Ishikawa (cell line): Measurements from ENCODE around the gene CYP2D6.

Source experiments
- CEBPB ChIP-seq: IDR thresholded peaks from 2 replicates; pipeline ENCODE4 v1.6.1; 2012
- CREB1 ChIP-seq: IDR thresholded peaks from 2 replicates; pipeline ENCODE4 v1.6.1; 2012; ENCODE audit warnings: low read depth
- EGR1 ChIP-seq: IDR thresholded peaks from 2 replicates; pipeline ENCODE4 v1.6.1; 2012
- EP300 ChIP-seq: IDR thresholded peaks from 2 replicates; pipeline ENCODE4 v1.6.1; 2012; ENCODE audit warnings: borderline replicate concordance
- FOXM1 ChIP-seq: IDR thresholded peaks from 2 replicates; pipeline ENCODE4 v1.6.1; 2012; ENCODE audit warnings: low read depth, borderline replicate concordance
- NFIC ChIP-seq: IDR thresholded peaks from 2 replicates; pipeline ENCODE4 v1.6.1; 2012
- RAD21 ChIP-seq: IDR thresholded peaks from 2 replicates; pipeline ENCODE4 v1.6.1; 2012; ENCODE audit warnings: low read depth
- TAF1 ChIP-seq: IDR thresholded peaks from 2 replicates; pipeline ENCODE4 v1.6.1; 2012; ENCODE audit warnings: low read depth, mild to moderate bottlenecking
- TCF12 ChIP-seq: IDR thresholded peaks from 2 replicates; pipeline ENCODE4 v1.6.1; 2012; ENCODE audit warnings: low read depth
- TEAD4 ChIP-seq: IDR thresholded peaks from 2 replicates; pipeline ENCODE4 v1.6.1; 2012
- USF1 ChIP-seq: IDR thresholded peaks from 2 replicates; pipeline ENCODE4 v1.6.1; 2012
- YY1 ChIP-seq: IDR thresholded peaks from 2 replicates; pipeline ENCODE4 v1.6.1; 2012; ENCODE audit warnings: low read depth
- ZBTB7A ChIP-seq: IDR thresholded peaks from 2 replicates; pipeline ENCODE4 v1.6.1; 2012; ENCODE audit warnings: low read depth
- TF ChIP-seq, protein P1 (sequence below): IDR thresholded peaks from 2 replicates; pipeline ENCODE4 v1.6.1; 2012
- TF ChIP-seq, protein P2 (sequence below): IDR thresholded peaks from 2 replicates; pipeline ENCODE4 v1.6.1; 2012; ENCODE audit warnings: low read depth, mild to moderate bottlenecking

The CYP2D6 gene

DNA sequence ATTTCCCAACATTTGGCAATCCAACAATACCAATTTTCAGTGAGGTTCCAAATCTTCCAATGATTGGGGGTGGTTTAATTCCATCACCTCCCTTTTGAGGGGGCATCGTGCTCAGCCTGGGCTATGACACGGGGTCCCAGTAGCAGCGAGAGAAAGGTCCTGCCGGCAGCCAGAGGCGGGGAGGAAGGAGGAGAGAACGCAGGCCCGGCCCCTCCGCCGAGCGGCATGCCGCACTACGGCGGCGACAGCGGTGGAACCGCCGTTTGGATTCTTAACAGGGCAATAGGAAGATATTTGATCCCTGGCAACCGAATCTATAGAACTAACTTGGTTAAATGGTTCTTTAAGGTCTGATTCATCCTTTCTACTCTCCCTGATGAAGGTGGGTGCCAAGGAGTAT lies 21.8 kb downstream of the CYP2D6 start:
- TF ChIP-seq TAF1 (no peak), USF1 (no peak), TEAD4 (no peak), EGR1 (no peak), TCF12 (no peak), FOXM1 (no peak), YY1 (no peak), CREB1 (no peak), CEBPB (no peak), EP300 (no peak), NFIC (no peak), ZBTB7A (no peak), RAD21 (no peak)
- TF ChIP-seq, protein P1, sequence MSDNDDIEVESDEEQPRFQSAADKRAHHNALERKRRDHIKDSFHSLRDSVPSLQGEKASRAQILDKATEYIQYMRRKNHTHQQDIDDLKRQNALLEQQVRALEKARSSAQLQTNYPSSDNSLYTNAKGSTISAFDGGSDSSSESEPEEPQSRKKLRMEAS = no peak

- TF ChIP-seq TCF12 = no peak
- TF ChIP-seq, protein P2, sequence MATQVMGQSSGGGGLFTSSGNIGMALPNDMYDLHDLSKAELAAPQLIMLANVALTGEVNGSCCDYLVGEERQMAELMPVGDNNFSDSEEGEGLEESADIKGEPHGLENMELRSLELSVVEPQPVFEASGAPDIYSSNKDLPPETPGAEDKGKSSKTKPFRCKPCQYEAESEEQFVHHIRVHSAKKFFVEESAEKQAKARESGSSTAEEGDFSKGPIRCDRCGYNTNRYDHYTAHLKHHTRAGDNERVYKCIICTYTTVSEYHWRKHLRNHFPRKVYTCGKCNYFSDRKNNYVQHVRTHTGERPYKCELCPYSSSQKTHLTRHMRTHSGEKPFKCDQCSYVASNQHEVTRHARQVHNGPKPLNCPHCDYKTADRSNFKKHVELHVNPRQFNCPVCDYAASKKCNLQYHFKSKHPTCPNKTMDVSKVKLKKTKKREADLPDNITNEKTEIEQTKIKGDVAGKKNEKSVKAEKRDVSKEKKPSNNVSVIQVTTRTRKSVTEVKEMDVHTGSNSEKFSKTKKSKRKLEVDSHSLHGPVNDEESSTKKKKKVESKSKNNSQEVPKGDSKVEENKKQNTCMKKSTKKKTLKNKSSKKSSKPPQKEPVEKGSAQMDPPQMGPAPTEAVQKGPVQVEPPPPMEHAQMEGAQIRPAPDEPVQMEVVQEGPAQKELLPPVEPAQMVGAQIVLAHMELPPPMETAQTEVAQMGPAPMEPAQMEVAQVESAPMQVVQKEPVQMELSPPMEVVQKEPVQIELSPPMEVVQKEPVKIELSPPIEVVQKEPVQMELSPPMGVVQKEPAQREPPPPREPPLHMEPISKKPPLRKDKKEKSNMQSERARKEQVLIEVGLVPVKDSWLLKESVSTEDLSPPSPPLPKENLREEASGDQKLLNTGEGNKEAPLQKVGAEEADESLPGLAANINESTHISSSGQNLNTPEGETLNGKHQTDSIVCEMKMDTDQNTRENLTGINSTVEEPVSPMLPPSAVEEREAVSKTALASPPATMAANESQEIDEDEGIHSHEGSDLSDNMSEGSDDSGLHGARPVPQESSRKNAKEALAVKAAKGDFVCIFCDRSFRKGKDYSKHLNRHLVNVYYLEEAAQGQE = no peak
- no peak for TF ChIP-seq ZBTB7A
- TF ChIP-seq NFIC = no peak
- TF ChIP-seq, protein P1 = no peak
- no peak for TF ChIP-seq CEBPB
- TF ChIP-seq YY1 = no peak
- no peak for TF ChIP-seq TAF1
- TF ChIP-seq CREB1 = no peak
- no peak for TF ChIP-seq TEAD4
Measured at GRCh38 chr22:42101199-42101598, 29.4 kb downstream of the CYP2D6 start.

GRCh38 chr22:42091455-42091782 lies 39.2 kb downstream of the CYP2D6 start:
- TF ChIP-seq, protein P1 = no peak
- TF ChIP-seq USF1 (no peak), YY1 (no peak), EGR1 (no peak), RAD21 (no peak), TAF1 (no peak), NFIC (no peak), FOXM1 (no peak), ZBTB7A (no peak), CEBPB (no peak), CREB1 (no peak), TEAD4 (no peak), TCF12 (no peak), EP300 (no peak)
- TF ChIP-seq, protein P2 = no peak

DNA sequence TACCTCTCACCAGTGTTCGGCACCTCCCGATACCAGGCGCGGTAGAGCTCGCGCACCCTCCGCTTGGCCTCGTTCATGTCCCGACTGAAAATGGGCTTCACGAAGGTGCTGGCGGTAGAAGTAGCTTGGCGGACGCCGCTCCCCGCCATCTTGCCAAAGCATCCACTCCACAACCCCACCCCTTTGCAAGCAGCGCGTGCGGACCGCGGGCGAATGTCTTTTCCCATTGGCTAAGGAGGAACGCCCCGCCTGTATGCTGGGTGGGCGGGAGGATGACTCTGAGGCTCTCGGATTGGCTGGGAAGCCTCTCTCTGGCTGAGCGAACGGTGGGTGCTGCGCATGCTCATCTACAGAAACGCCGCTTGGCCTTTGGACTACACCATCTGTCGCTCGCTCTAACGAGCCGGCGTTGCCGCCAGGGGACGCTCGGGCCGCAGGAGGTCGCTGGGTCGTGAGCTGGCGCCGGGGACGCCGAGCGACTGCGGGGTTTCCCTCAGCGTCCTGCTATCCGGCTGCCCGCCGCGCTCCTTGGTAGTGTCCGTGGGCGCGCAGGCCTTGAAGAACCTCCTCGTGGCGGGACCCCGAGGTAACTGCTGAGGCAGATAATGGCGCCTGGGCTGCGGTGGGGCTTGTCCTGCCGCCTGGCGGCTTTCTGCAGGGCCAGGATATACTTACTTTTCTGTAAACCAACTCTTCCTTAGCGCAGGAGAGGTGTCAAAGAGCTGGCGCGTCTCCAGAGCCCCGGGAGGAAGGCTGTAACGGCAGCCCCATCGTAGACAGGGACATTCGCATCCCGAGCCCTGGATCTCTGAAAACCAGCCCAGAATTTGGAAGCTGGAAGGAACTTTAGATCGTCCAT lies 39.8 kb downstream of the CYP2D6 start, which contains the start of gene NDUFA6:
NDUFA6 (minus strand) TSS at position 177 of the 859 bp plus-strand sequence; CDS start at position 149, 28 bp downstream.
- TF ChIP-seq FOXM1 (no peak), CREB1 (no peak), USF1 (peak; percentile 19; the same call in 1 of the 2 replicates), NFIC (peak; percentile 37), RAD21 (peak; percentile 87), ZBTB7A (no peak), YY1 (peak; percentile 95), TCF12 (0 out of 2 replicates have a peak, but pooled peaks have one; percentile 21), CEBPB (no peak), TEAD4 (0 out of 2 replicates have a peak, but pooled peaks have one; percentile 30), EGR1 (no peak), TAF1 (peak; percentile 97), EP300 (no peak)
- TF ChIP-seq, protein P1 = peak; percentile 81
- TF ChIP-seq, protein P2 = no peak
